ENCODE results near the gene CES1. TPM values are rescaled to one million over a fixed set of nuclear protein-coding genes. Genes with fewer than 3 reads are reported as not detected.
"Not testable (repeated sequence)": the region's sequence is repeated elsewhere in the genome, so short reads cannot be mapped to it uniquely, and the experiment has no call there.

The CES1 gene
- total and polyA plus RNA-seq, 7 donors: 1.3 to 4.9 (median 3.2) TPM

- H3K4me1 ChIP-seq: no peaks in the 10 kb centered on the region
- no peak overlapping the region for H3K27ac ChIP-seq
- WGBS, 3 donors: 37 to 45% (median 41%) methylated on average over 11 of the region's 11 CpGs
- H3K36me3 ChIP-seq (ENCODE audit: insufficient read depth in 1 of 2, low read depth in 1 of 2): no peaks in the 10 kb centered on the region
- peaks cover 0 to 4% (median 2%) of the 10 kb centered on the region in 3 donors for H3K27me3 ChIP-seq (ENCODE audit: insufficient read depth in 3 of 3, low read length in 2 of 3)
- no peaks in the 10 kb centered on the region for H3K9me3 ChIP-seq
- intact Hi-C loops (cut with DNase I): loop anchor here (1.0 to 5.0 kb wide), 3 partner anchors 130 to 377 kb away; no protein-coding TSS in a partner anchor
- no peak overlapping the region for H3K4me3 ChIP-seq
- peak; percentile 86 for TF ChIP-seq CTCF (IDR thresholded peaks at IDR 0.05)
- ATAC-seq (peak; percentile 58 to 76 (median 66)), DNase-seq (no peak)
Measured at GRCh38 chr16:55842369-55843104, 9.6 kb upstream of the CES1 start.

- intact Hi-C loops (cut with DNase I): no loop called here
- DNase-seq (no peak), ATAC-seq (no peak)
- Histone ChIP-seq H3K27me3 (ENCODE audit: insufficient read depth in 3 of 3, low read length in 2 of 3) (no peaks in the 10 kb centered on the region), H3K27ac (no peak overlapping the region), H3K9me3 (no peaks in the 10 kb centered on the region), H3K4me3 (no peak overlapping the region), H3K4me1 (no peaks in the 10 kb centered on the region), H3K36me3 (ENCODE audit: insufficient read depth in 1 of 2, low read depth in 1 of 2) (no peaks in the 10 kb centered on the region)
- WGBS, 3 donors: 38 to 43% (median 38%) methylated on average over 2 of the region's 2 CpGs
- TF ChIP-seq CTCF (IDR thresholded peaks at IDR 0.05): no peak
Measured at GRCh38 chr16:55839115-55839514, 6.2 kb upstream of the CES1 start.

GRCh38 chr16:55836158-55836611 lies 3.3 kb upstream of the CES1 start:
- 87 to 91% (median 87%) methylated on average over 4 of the region's 4 CpGs for WGBS, 3 donors
- ATAC-seq (no peak), DNase-seq (no peak)

GRCh38 chr16:55835581-55835980 lies 2.7 kb upstream of the CES1 start:
- Histone ChIP-seq H3K9me3 (no peaks in the 10 kb centered on the region), H3K27ac (no peak overlapping the region), H3K27me3 (ENCODE audit: insufficient read depth in 3 of 3, low read length in 2 of 3) (no peaks in the 10 kb centered on the region), H3K4me1 (no peaks in the 10 kb centered on the region), H3K36me3 (ENCODE audit: insufficient read depth in 1 of 2, low read depth in 1 of 2) (no peaks in the 10 kb centered on the region), H3K4me3 (no peak overlapping the region)
- no peak for TF ChIP-seq CTCF (IDR thresholded peaks at IDR 0.05)
- DNase-seq (peak; percentile 28 to 71), ATAC-seq (peak; percentile 56 to 75 (median 62))
- intact Hi-C loops (cut with DNase I): loop anchor here in 1 of 2 donors (2.0 kb wide), 1 partner anchor 73 kb away; no protein-coding TSS in a partner anchor
- 9 to 15% (median 14%) methylated on average over 1 of the region's 1 CpG for WGBS, 3 donors

More at GRCh38 chr16:55836158-55836611, 3.3 kb upstream of the CES1 start:
- H3K4me1 ChIP-seq: no peaks in the 10 kb centered on the region
- intact Hi-C loops (cut with DNase I): no loop called here
- TF ChIP-seq CTCF (IDR thresholded peaks at IDR 0.05): no peak
- H3K27me3 ChIP-seq (ENCODE audit: insufficient read depth in 3 of 3, low read length in 2 of 3): no peaks in the 10 kb centered on the region
- no peak overlapping the region for H3K4me3 ChIP-seq
- no peaks in the 10 kb centered on the region for H3K9me3 ChIP-seq
- no peaks in the 10 kb centered on the region for H3K36me3 ChIP-seq (ENCODE audit: insufficient read depth in 1 of 2, low read depth in 1 of 2)
- no peak overlapping the region for H3K27ac ChIP-seq

GRCh38 chr16:55835173-55835572 lies 2.3 kb upstream of the CES1 start:
- H3K27me3 ChIP-seq (ENCODE audit: insufficient read depth in 3 of 3, low read length in 2 of 3); H3K9me3 ChIP-seq; DNase-seq; H3K4me3 ChIP-seq; ATAC-seq; H3K4me1 ChIP-seq; H3K36me3 ChIP-seq (ENCODE audit: insufficient read depth in 1 of 2, low read depth in 1 of 2); H3K27ac ChIP-seq: not testable (repeated sequence)
- intact Hi-C loops (cut with DNase I): loop anchor here in 1 of 2 donors (2.0 kb wide), 1 partner anchor 72 kb away; no protein-coding TSS in a partner anchor
- WGBS, 3 donors: 65 to 73% (median 69%) methylated on average over 3 of the region's 3 CpGs
